GM23248 (cell line): ENCODE results near the gene PIGQ. TPM values are rescaled to one million over a fixed set of nuclear protein-coding genes. Genes with fewer than 3 reads are reported as not detected.

Experiments used
- DNase-seq: peaks from one replicate; pipeline ENCODE4 v3.0.0-alpha.2; 2015
- H2AFZ ChIP-seq: fragments of 200-600 bp; sonication (generic); 2 replicates; pipeline ENCODE4 v1.6.1; 2016; ENCODE audit warnings: antibody characterized with exemption
- H3F3A ChIP-seq: fragments of 200-600 bp; sonication (generic); 2 replicates; pipeline ENCODE4 v1.6.1; 2016; ENCODE audit warnings: mild to moderate bottlenecking, antibody characterized with exemption, mixed run types; ENCODE audit not compliant: insufficient read depth
- H3K27ac ChIP-seq: fragments of 200-600 bp; sonication (generic); 2 replicates; pipeline ENCODE4 v1.5.1; 2016; ENCODE audit warnings: mild to moderate bottlenecking
- H3K27me3 ChIP-seq: fragments of 200-600 bp; sonication (generic); replicated peaks from 2 replicates; pipeline ENCODE4 v1.6.1; 2016; ENCODE audit warnings: mild to moderate bottlenecking; ENCODE audit not compliant: insufficient read depth
- H3K36me3 ChIP-seq: fragments of 200-600 bp; sonication (generic); 2 replicates; pipeline ENCODE4 v1.6.1; 2016; ENCODE audit warnings: low read depth, mild to moderate bottlenecking
- H3K4me1 ChIP-seq: fragments of 200-600 bp; sonication (generic); 2 replicates; pipeline ENCODE4 v1.6.1; 2016; ENCODE audit warnings: mild to moderate bottlenecking; ENCODE audit not compliant: insufficient read depth
- H3K4me2 ChIP-seq: fragments of 200-600 bp; sonication (generic); one replicate; pipeline ENCODE4 v1.6.1; 2016; ENCODE audit warnings: mild to moderate bottlenecking; ENCODE audit not compliant: unreplicated experiment
- H3K4me3 ChIP-seq: fragments of 200-600 bp; sonication (generic); 2 replicates; pipeline ENCODE4 v1.5.1; 2016; ENCODE audit warnings: mild to moderate bottlenecking
- H3K79me2 ChIP-seq: fragments of 200-600 bp; sonication (generic); 2 replicates; pipeline ENCODE4 v1.6.1; 2016; ENCODE audit warnings: mild to moderate bottlenecking; ENCODE audit not compliant: insufficient read depth
- H3K9ac ChIP-seq: fragments of 200-600 bp; sonication (generic); 2 replicates; pipeline ENCODE4 v1.6.1; 2016; ENCODE audit warnings: mild to moderate bottlenecking
- H3K9me2 ChIP-seq: fragments of 200-600 bp; sonication (generic); 2 replicates; pipeline ENCODE4 v1.6.1; 2016; ENCODE audit warnings: mixed run types, mild to moderate bottlenecking, moderate library complexity; ENCODE audit not compliant: insufficient read depth
- H3K9me3 ChIP-seq: fragments of 200-600 bp; sonication (generic); one replicate; pipeline ENCODE4 v1.6.1; 2017; ENCODE audit warnings: low read depth
- H4K20me1 ChIP-seq: fragments of 200-600 bp; sonication (generic); 2 replicates; pipeline ENCODE4 v1.6.0; 2016; ENCODE audit not compliant: insufficient read depth
- EZH2 ChIP-seq: fragments of 200-600 bp; sonication (generic); IDR thresholded peaks from 2 replicates; pipeline ENCODE4 v1.6.1; 2018; ENCODE audit warnings: antibody characterized with exemption, mild to moderate bottlenecking; ENCODE audit not compliant: insufficient read depth, poor library complexity, severe bottlenecking
- EZH2phosphoT487 ChIP-seq: fragments of 200-600 bp; sonication (generic); IDR thresholded peaks from 2 replicates; pipeline ENCODE4 v1.6.1; 2018; ENCODE audit warnings: antibody characterized with exemption, moderate library complexity, mild to moderate bottlenecking, low read depth; ENCODE audit not compliant: insufficient read depth
- WGBS, 2 experiments: methylation state at CpG; one replicate each; pipeline ENCODE4 v1.1.6; 2015 to 2017; ENCODE audit warnings: low lambda C conversion rate in 2 of 2, low coverage in 1 of 2; ENCODE audit errors: missing lambda C conversion rate in 2 of 2; 5-methylcytosine and 5-hydroxymethylcytosine counted together
- in situ Hi-C: fragments of 300-500 bp; cut with MboI; formaldehyde crosslinking; loops from 2 replicates; pipeline ENCODE4 v1.15.0; 2020
- polyA plus RNA-seq: library from polyadenylated mRNA; unstranded; fragments of >200 nt; fragmentation: Nextera tagmentation; extraction: Ambion mirVana; gene quantifications from 2 replicates; pipeline ENCODE4 v1.2.1, GENCODE V29; 2016
- total RNA-seq: library from RNA; depleted of rRNA; stranded (reverse); fragments of >200 nt; shearing (Covaris generic); gene quantifications from 2 replicates; pipeline ENCODE4 v1.2.3, GENCODE V29; 2014

The PIGQ gene
- total and polyA plus RNA-seq, 2 experiments from 2014 or later: 31.6 to 35.0 TPM

GRCh38 chr16:572865-573650 is 3.3 kb downstream of the PIGQ start:
- no peak for DNase-seq
- Histone ChIP-seq H3K36me3 (no peaks in the 10 kb centered on the region), H3K9me3 (no peaks in the 10 kb centered on the region), H3K27ac (no peak overlapping the region), H3K79me2 (peaks cover 36% of the 10 kb centered on the region), H3K4me1 (0 out of 2 replicates have a peak, but pooled peaks cover 4% of the 10 kb centered on the region), H3F3A (0 out of 2 replicates have a peak, but pooled peaks cover 6% of the 10 kb centered on the region), H4K20me1 (no peaks in the 10 kb centered on the region), H3K4me2 (no peak overlapping the region), H3K27me3 (no peaks in the 10 kb centered on the region), H3K9me2 (no peaks in the 10 kb centered on the region), H2AFZ (no peak overlapping the region), H3K4me3 (no peak overlapping the region), H3K9ac (no peak overlapping the region)
- WGBS, 2 experiments: 86 to 90% methylated on average over 26 to 27 of the region's 27 CpGs
- no peak for TF ChIP-seq EZH2
- no peak for TF ChIP-seq EZH2phosphoT487
- in situ Hi-C loops: no loop called here

- WGBS, 2 experiments: 93 to 95% methylated on average over 38 to 46 of the region's 46 CpGs
Measured at GRCh38 chr16:574021-574760, 4.4 kb downstream of the PIGQ start.

DNA sequence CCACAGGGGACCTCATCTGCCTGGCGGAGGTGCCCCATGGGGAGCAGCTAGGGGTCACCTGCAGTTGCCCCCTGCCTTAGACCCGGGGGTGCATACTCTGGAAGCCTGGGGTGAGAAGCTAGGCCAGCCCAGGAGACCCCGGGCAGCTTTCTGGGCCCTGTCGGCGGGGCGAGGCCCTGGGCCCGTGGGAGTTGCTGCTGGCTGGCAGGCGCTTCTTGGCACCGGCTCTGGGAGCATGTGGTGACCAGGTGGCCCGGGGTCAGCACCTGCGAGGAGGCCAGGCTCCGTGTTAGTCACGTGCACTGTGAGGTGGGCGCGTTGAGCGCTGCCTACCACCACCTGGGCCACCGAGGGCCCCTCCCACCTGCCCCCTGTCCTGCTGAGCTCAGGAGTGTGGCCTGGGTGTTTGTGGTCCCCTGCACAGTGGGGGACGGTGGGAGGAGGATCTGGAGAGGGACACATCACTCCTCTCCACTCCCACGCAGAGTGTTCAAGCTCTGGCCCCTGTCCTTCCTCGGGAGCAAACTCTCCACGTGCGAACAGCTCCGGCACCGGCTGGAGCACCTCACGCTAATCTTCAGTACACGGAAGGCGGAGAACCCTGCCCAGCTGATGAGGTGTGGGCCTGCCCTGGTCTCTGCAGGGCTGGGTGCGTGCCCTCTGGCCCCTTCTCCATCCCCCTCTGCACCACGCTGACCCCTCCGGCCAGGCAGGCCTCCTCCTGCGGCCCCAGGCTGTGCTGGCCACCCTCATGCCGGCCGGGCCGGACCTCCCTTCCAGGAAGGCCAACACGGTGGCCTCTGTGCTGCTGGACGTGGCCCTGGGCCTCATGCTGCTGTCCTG is 5.8 kb downstream of the PIGQ start:
- TF ChIP-seq EZH2phosphoT487 (no peak), EZH2 (no peak)
- H3K4me2 ChIP-seq: no peak overlapping the region
- H3K9me2 ChIP-seq: no peaks in the 10 kb centered on the region
- in situ Hi-C loops: no loop called here
- 85 to 89% methylated on average over 33 to 36 of the region's 36 CpGs for WGBS, 2 experiments
- H3K36me3 ChIP-seq: no peaks in the 10 kb centered on the region
- H3K4me3 ChIP-seq: no peak overlapping the region
- H3F3A ChIP-seq: 0 out of 2 replicates have a peak, but pooled peaks cover 1% of the 10 kb centered on the region
- H3K27me3 ChIP-seq: no peaks in the 10 kb centered on the region
- DNase-seq: no peak
- H3K9me3 ChIP-seq: no peaks in the 10 kb centered on the region
- no peaks in the 10 kb centered on the region for H4K20me1 ChIP-seq
- H3K79me2 ChIP-seq: peaks cover 25% of the 10 kb centered on the region
- H3K9ac ChIP-seq: no peak overlapping the region
- no peak overlapping the region for H3K27ac ChIP-seq
- H3K4me1 ChIP-seq: no peaks in the 10 kb centered on the region
- H2AFZ ChIP-seq: no peak overlapping the region

More at GRCh38 chr16:574021-574760, 4.4 kb downstream of the PIGQ start:
- no peak for DNase-seq
- TF ChIP-seq EZH2 (no peak), EZH2phosphoT487 (no peak)
- Histone ChIP-seq H2AFZ (no peak overlapping the region), H3K27me3 (no peaks in the 10 kb centered on the region), H3K4me2 (no peak overlapping the region), H3K9me2 (no peaks in the 10 kb centered on the region), H3K4me1 (0 out of 2 replicates have a peak, but pooled peaks cover 2% of the 10 kb centered on the region), H3K9ac (no peak overlapping the region), H3K4me3 (no peak overlapping the region), H3K79me2 (peaks cover 33% of the 10 kb centered on the region), H4K20me1 (no peaks in the 10 kb centered on the region), H3K27ac (no peak overlapping the region), H3K36me3 (no peaks in the 10 kb centered on the region), H3K9me3 (no peaks in the 10 kb centered on the region), H3F3A (0 out of 2 replicates have a peak, but pooled peaks cover 6% of the 10 kb centered on the region)
- in situ Hi-C loops: no loop called here
